Middle frontal gyrus (tissue), 1 donor: ENCODE measurements around the gene TSPAN1.
A peak's percentile ranks its signal among the peaks of the same experiment; 100 is the strongest.

ENCODE experiments used
- DNase-seq: peaks from one replicate; pipeline ENCODE4 v3.0.0-alpha.2; 2015; ENCODE audit warnings: low spot score; ENCODE audit errors: extremely low spot score

Gene TSPAN1, protein sequence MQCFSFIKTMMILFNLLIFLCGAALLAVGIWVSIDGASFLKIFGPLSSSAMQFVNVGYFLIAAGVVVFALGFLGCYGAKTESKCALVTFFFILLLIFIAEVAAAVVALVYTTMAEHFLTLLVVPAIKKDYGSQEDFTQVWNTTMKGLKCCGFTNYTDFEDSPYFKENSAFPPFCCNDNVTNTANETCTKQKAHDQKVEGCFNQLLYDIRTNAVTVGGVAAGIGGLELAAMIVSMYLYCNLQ

DNA sequence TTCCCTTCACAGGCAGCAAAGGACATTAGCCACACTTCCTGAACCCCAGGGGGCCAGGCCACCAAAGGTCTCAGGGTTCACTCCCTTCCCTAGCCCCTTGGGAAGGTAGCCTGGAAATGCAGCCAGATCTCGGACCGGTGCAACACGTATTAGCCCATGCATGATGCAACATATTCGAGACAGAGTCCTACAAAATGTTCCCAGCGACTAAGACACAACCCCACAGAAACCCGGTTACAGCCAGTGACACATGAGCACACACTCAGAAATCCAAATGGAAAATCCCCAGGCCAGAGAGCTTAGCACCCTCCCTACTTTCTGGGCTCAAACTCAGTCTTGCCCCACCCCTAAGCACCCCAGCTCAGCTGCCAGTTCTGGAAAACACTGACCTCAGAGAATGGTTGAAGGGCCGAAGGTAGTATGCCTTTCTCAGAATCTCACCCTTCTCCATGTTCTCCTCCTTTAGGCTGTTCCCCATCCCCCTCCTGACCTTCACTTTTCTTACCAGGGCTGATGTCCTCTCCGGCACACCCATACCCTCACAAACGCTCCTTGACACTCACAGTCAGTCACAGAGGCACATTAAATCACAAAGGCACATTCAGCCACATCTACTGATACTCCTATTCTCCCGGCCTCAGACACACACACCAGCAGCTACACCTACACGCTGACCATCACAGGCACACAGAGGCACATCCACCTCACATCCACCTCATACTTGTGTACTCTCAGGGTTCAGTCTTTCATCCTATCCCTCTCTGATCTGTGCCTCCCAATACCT, at the start of gene TSPAN1:
Gene TSPAN1, plus strand, starts transcription at position 640 of the 784 bp plus-strand sequence. CDS start 6,021 bp downstream, outside the sequence.
- DNase-seq = no peak

DNA sequence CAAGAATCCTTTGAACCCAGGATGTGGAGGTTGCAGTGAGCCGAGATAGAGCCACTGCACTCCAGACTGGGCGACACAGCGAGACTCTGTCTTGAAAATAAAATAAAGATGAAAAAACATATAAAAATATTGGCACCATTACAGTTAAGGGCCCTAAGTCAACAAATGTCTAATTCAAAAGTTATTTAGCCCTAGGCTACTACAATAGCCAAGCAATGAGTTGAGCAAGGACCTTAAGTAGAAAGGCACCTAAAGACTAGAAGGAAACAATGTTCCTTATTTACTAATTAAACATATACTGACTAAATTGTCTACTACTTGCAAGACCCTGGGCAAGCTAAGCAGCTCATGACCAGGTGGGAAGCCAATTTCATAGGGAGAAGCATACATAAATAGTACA, 46.5 kb upstream of the TSPAN1 start:
- DNase-seq = no peak

DNA sequence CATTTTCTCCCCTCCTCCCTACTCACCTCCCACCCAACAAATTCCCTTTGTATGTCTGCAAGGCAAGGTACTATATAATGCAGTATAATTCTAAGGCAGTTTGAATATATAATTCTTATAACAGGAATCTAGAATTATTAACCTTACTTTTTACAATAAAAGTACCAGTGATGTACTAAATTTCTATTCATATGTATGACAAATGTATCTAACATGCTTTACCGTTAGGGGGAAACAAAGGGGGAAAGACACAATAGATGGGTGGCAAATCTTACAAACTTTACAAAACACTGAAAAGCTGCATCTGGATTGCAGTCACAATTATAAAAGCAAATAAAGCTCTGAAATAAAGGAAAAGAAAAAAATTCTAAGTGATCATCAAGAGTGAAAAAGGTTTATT, 44.8 kb upstream of the TSPAN1 start:
- DNase-seq = no peak

DNA sequence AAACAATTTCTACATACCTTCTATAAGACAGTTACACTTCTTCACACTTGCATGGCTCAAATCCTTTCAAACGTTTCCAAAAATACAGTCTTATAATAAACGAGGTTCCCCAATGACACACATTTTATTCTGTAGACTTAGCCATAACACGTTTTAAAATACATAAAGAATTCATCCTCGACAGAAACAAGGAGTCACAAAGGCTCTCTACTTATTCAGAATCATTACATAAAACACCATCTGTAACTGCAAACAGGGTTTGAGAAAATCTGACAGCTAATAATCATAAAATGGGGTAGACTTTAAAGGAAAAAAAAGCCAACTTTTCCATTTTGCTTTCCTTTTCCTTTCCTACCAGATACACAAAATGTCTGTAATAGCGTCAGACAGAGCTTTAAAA, 44.3 kb upstream of the TSPAN1 start:
- DNase-seq = no peak

DNA sequence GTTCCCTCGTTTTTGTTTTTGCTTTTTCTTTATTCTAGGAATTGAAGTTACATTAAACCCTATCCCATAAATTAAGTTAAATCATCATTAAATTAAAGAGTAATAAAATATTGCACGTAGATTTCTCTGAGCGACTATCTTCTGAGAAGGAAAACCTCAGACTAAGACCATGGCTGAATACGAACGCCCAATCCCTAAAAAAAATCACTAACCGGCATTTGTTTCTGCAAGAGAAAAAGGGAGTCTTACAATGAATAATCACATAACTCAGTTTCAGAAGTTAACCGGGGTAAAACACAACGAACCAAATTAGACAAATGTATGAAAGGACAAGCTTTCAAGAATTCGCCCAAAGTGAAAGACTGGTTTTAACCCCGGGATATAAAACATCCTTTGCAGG, 43.8 kb upstream of the TSPAN1 start:
- DNase-seq = no peak

DNA sequence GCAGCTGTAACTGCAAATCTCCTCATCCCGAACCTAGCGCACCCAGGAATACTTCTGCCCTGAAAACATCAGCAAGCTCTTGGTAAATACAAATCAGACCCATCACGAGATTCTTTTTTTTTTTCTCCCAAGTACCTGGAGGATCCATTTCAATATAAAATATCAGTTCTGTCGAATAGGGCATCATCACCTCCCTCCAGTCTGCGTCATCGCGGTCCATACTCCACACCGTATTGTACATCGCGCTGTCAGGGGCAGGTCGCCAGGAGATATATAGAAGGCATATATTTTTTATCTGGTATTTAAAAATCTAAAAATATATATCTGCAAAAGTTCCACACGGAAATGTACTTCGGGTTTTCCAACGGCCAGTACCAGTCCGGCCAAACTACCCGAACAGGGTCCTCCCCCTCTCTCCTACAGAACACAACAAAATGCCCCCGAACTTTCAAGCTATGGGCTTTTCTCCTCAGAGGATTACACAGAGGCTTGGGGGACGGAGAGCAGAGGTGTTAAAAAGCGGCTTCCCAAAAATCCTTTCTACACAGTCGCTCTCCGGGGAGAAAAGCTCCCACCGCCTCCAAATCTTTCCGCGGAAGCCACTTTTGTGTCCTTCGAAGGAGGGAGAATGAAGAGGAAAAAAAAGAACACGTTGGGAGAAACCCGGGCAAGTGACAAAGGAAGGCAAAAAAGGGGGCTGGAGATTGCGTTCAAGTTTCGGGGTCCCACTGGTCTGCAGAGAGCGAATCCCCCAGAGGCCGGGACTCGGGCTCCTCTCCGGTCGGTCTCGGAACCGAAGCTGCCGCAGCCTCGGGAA, 43.0 kb upstream of the TSPAN1 start:
- no peak for DNase-seq

DNA sequence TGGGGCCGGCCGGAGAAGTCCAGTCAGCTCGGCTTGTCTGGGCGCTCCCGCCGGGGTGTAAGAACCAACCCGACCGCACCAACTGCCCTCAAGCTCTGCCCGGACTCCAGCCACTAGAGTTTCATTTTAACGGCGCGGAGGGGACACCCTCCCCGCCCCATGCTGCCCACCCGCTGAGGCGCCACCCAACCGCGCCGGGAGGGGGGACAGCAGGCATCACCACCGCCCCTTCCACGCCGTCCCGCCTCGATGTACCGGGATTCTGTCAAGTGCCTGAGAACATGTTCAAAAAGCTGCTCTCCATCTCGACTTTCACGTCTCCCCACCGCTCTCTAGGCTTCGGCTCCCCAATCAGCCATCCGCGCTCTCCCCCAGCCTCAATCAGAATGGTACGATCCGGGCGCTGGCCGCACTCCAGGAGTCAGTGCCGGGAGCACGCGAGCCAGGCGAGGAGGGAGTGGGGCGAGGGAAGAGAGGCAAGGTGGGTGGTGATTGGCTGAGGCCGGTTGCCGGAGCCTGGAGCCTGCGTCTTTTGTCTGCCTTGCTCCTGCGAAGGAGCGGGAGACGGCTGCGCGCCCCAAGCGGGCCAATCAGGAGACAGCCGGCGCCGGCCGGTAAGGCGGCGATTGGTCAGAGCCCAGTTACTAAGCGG, 42.2 kb upstream of the TSPAN1 start, which contains the start of gene PIK3R3:
Gene PIK3R3, minus strand, starts transcription at position 101 of the 652 bp plus-strand sequence. CDS start 677 bp downstream, outside the sequence.
- peak; percentile 93 for DNase-seq

DNA sequence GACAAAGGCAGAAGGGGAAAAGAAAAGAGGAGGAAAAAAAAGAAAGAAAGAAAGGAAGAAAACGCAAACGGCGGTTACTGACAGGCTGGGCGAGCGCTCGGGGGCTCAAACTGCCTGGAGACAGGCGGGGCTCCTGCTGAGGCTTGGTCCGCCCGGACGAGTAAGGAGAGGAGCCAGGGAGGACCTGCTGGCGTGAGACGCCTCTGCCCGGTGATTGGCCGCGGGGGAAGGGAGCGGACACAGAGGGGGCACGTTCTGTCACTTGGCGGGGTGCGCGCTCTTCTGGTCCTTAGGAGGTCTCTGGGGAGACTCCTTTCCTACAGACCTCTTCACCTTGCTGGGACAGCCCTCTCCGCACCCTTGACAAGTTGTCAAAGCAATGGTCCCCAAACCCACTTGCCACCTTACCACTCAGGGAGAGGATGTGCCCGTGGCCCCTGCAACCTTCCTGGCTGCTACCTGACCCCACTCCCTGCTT, 41.7 kb upstream of the TSPAN1 start:
- no peak for DNase-seq

DNA sequence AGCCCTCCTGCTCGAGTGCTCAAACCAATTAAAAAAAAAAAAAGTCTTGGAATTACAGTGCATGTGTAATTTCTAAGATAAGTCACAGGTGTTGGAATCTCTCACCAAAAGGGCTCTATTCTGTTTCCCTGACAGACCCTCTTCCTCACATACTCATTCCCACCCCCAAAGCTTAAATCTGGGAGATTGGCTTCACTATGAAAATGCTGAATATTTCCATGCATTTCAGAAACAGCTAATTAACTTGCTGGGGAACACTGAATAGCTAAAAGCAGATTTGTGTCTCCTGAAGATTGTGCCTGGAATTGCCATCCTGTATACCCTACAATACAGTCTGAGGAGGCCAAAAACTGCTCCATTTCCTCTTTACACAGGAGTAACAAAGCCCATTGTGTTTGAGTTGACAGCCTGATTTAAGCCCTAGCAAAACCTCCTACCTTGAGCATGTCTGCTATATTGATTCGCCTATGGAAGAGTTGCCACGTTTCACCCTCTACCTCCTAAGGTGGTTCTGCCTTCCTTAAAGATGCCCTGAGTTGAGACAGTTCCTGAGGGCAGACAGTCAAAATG, 41.0 kb upstream of the TSPAN1 start:
- no peak for DNase-seq

DNA sequence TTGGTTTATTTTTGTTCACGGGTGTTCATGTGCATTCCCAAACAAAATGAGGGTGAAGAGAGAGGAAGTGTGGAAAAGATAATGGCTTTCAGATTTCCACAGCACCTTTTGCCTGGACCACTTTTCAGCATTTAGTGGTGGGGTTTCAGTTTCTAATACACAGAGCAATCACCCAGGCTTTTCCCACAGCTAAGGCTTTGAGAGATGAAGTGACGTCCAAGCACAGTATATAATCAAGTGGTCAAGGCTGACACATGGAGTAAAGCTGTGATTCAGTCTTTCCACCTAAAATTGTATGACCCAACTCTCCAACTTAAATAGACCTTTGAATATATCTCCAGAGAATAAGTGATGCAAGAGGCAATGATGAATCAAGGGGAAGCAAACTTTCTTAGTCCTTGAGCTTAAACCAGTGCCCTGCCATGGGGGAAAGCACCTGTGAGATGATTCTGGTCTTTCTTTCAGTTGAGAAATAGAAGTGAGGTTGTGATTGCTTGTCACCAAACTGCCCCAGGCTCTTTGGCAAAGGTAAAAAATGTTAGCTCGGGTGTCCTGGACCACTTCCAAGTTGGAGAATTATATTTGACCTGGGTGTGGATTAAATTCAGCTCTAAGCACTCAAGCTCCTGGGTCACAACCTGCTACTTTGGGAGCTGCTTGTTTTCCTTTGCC, 40.1 kb upstream of the TSPAN1 start:
- no peak for DNase-seq

DNA sequence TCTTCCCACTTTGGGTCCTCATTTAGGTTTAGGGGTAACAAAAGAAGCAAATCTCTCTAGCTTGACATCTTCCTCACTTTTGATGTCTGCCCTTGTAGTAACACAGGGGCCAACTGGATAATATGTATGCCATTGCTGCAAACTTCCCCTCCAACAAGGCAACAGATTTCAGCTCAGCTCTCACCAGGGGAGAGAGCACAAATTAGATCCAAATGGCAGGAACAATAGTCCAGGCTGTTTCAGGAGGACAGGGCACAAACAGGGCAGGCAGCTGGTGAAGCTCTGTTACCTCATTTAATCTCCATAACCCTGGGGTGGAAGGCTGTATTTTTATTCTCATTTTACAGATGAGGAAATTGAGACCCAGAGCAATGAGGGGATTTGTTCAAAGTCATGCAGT, 38.2 kb upstream of the TSPAN1 start:
- DNase-seq = no peak

DNA sequence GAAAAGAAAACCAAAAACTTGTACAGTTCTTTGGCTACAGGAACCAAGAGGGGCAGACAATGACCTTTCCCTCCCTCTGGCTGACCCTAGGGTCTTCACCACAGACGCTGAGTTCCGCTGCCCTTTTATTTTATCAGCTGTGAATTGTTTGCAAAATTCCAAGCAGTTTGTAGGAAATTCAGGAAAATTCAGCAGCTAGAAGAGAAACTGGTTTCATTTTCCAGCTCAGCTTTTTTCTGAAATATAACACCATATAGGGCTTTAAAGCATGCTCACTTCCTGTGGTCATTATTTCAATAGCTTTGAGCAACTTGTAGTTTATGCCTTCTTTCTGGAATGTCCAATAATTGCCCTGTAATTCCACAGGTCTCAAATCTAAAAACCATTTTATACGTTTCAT, 37.0 kb upstream of the TSPAN1 start:
- DNase-seq = no peak

DNA sequence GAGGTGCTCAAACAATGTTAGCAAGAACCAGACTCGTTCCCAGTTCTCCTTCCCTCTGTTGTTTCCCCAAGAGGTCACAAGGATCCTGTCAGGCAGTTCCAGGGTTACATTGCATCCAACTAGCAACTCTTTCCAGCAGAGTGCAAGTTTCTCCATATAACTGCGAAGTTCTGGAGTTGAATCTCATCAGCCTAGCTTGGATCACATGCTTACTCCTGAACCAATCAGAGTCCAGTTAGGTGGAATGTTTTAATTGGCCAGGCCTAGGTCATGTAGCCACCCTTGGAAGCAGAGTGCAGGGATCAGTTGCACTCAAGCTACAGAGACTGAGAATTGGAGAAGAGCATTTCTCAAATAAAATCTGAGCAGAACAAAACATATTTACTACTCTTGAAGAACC, 26.6 kb upstream of the TSPAN1 start:
- DNase-seq = no peak

DNA sequence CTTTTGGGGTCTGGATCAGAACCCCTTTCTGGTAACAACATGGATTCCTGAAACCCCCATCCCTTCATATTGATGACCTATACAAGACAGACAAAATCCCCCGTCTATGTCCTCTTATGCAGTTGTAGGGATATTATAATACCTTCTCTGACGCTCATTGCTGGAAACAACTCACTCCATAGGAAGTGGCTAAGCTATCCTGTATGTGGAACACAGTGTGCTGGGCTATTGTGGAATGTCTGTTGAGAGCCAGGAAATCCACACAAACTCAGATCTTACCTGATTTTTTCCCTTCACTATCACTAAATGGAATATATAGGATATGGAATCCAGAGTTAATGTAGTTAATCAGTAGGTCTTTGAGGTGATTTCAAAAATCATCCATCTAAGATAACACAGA, 24.8 kb upstream of the TSPAN1 start:
- DNase-seq = no peak

DNA sequence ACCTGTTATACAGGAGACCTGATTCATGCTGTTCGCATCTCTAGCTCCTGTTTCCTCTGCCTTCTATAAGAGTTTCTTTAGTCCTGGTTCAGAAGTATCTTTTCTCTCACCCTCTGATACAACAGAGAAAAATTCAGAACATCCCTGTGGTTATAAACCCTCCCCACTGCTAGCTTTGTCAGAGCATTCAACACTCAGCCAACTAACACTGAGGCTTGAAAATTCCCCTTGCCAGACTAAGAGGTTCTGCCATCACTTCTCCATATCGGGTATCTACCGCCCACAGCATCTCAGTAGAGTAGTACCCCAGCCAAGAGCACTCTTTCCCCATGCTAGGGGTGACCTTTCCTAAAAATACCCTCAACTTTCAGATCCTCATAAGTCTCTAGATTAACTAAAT, 22.9 kb upstream of the TSPAN1 start:
- DNase-seq = no peak

DNA sequence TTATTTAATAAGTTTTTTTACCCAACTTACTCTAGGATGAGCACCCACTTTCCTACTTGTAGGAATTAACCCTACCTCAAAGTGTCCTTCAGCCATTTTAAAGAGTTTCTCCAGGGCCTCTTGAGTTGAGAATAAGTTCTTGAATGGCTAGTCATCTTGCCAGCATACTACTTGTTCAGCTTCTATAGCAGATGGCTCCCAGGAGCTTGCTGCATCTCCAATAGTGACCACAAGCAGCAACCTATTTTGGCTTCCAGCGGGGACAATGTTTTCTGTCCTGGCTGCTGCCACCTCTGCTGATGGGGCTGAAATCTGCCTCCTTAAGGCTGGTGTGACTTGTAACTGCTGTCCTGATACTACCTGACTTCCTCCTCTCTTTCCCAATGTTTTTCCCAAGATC, 21.7 kb upstream of the TSPAN1 start:
- DNase-seq = no peak

DNA sequence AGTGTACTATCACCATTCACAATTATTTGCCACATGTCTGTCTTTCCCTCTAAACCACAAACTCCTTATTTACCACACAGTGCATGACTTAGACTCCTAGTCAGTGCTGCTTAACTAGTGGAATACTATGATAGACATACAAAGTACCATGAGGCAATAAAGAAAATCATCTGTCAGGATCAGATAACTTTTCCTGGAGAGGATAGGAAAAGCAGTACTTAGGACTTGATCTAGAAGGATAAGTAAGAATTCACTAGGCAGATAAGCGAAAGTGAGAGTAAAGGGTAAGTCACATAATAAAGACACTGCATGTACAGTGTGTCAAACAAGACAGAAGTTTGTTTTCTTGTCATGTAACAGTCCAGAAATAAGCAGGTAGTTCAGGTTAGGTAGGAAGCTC, 21.2 kb upstream of the TSPAN1 start:
- no peak for DNase-seq

DNA sequence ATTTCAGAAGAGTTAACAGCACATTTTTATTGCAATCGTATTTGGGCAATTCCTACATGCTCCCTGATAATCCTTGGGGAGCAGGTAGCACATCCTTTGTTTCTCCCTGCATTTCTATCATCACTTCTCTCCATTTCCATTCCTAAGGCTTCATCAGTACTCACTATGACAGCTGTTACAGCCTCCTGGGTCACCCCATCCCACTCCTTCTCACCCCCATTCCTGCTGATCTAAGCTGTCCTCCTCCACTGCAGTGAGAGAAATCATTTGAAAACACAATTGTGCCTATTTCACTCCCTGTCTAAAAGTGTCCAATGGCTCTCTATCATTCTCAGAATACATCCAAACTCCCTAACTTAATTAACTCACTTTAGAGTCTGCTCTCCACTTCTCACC, 17.0 kb upstream of the TSPAN1 start:
- no peak for DNase-seq

DNA sequence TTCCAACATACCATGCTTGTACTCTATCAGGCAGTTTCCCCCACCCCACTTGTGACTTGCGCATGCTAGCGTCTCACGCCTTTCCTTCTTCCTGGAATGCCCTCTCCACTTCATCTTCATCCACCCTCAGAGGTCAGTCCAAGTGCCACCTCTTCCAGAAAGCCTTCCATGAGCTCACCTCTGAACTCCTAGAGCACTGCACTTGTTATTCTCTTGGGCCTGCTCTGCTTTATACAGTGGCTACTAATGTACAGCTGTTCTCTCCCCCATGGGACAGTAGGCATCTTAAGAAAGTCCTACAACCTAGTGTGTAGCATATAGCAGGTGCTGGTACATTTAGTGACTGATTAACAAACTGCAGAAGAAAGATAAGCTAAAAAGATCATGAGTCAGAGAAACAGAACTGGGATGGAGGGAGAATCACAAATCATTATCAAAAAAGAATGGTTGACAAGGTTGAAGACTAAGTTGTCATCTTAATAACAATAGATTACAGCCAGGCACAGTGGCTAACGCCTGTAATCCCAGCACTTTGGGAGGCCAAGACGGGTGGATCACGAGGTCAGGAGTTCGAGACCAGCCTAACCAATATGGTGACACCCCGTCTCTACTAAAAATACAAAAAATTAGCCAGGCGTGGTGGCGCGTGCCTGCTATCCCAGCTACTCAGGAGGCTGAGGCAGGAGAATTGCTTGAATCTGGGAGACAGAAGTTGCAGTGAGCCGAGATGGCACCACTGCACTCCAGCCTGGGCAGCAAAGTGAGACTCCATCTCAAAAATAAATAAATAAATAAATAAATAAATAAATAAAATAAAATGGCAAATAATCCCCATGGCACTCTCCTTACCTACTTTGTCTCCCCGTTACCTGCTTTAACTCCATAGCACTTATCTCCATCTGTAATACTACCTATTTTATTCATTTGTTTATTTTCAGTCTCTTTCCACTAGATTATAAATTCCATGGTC, 16.3 kb upstream of the TSPAN1 start:
- no peak for DNase-seq
